ENCODE results near the gene FRAT2.

DNA sequence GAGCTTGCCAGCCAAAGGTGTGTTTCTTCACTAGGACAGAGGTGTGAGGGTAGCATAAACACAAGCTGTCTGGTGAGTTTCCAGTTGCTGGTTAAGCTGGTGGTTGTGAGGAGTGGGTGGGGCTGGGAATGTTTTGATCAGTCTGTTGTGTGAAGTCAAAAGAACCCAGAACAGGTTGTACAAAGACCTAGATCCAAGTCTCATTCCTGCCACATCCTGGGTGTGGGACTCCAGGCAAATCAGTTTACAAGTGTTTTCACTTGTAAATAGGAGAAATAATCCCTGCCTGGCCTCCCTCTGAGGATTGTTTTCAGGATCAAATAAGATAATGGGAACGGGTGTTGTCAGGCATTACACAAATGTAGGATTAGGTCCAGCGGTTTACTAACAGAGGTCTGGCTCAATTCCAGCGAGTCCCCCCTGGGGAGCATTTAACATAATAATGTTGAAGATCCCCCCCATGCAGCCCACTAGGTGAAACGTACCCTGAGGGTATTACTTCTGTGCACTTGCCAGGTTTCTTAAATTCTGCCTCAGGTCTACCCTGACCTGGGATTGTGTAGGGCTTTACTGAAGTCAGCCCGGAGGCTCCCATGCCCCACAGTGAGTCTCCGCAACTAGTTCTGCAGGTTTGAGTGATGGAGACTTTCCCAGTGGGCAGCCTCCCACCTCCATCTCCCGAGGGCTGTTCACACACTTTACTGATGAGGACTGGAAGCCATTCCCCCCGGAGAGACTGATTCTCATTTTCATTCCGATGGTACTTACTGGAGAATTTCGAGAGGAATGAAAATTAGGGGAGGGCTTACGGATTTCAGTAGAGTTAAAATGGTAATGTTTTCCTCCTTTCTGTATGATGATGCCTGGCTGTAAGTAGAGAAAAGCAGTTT is 2.7 kb upstream of the FRAT2 start:
- TF ChIP-seq, protein P1, sequence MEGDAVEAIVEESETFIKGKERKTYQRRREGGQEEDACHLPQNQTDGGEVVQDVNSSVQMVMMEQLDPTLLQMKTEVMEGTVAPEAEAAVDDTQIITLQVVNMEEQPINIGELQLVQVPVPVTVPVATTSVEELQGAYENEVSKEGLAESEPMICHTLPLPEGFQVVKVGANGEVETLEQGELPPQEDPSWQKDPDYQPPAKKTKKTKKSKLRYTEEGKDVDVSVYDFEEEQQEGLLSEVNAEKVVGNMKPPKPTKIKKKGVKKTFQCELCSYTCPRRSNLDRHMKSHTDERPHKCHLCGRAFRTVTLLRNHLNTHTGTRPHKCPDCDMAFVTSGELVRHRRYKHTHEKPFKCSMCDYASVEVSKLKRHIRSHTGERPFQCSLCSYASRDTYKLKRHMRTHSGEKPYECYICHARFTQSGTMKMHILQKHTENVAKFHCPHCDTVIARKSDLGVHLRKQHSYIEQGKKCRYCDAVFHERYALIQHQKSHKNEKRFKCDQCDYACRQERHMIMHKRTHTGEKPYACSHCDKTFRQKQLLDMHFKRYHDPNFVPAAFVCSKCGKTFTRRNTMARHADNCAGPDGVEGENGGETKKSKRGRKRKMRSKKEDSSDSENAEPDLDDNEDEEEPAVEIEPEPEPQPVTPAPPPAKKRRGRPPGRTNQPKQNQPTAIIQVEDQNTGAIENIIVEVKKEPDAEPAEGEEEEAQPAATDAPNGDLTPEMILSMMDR (IDR thresholded peaks at IDR 0.05) = no peak
- TF ChIP-seq POLR2A (IDR thresholded peaks at IDR 0.05) = peak in 1 of 4 donors; percentile 3
